ENCODE data around the gene GLIS1.

The GLIS1 gene

DNA sequence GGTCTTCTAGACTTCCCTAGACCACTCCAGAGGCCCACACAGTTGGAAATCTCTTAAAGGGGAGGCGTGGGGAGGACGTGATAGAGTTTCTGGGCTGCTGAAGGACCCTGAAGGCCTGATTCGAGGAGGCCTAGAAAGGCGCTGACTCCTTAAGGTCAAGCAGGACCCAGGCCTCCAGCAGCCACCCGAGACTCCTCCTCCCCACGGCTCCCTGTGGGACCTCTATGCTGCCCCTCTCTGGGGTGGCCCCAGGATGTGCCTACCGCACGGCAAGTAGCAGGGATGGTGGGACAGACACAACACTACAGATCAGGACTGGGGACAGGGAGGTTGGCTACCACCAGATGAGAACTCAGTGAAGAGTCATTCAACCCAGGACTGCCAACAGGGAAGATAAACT is 77.5 kb downstream of the GLIS1 start:
- TF ChIP-seq, protein P1, sequence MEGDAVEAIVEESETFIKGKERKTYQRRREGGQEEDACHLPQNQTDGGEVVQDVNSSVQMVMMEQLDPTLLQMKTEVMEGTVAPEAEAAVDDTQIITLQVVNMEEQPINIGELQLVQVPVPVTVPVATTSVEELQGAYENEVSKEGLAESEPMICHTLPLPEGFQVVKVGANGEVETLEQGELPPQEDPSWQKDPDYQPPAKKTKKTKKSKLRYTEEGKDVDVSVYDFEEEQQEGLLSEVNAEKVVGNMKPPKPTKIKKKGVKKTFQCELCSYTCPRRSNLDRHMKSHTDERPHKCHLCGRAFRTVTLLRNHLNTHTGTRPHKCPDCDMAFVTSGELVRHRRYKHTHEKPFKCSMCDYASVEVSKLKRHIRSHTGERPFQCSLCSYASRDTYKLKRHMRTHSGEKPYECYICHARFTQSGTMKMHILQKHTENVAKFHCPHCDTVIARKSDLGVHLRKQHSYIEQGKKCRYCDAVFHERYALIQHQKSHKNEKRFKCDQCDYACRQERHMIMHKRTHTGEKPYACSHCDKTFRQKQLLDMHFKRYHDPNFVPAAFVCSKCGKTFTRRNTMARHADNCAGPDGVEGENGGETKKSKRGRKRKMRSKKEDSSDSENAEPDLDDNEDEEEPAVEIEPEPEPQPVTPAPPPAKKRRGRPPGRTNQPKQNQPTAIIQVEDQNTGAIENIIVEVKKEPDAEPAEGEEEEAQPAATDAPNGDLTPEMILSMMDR (IDR thresholded peaks at IDR 0.05; ENCODE audit: borderline replicate concordance, extremely low read depth, low read length, poor library complexity, severe bottlenecking), result no peak
- no peak for TF ChIP-seq EZH2 (IDR thresholded peaks at IDR 0.05; ENCODE audit: borderline replicate concordance, low read depth, low read length, severe bottlenecking)
- H3K79me2 ChIP-seq (ENCODE audit: insufficient read depth, low read length), result no peaks in the 10 kb centered on the region
- H3K9ac ChIP-seq (ENCODE audit: low read depth, low read length), result no peak overlapping the region
- no peak for ATAC-seq (ENCODE audit: insufficient read depth, low read depth)
- no peaks in the 10 kb centered on the region for H3K9me3 ChIP-seq (ENCODE audit: insufficient read depth, low read length, severe bottlenecking)
- H3K36me3 ChIP-seq (ENCODE audit: insufficient read depth, low read length), result no peaks in the 10 kb centered on the region
- no peak overlapping the region for H3K27ac ChIP-seq (ENCODE audit: low read length)
- peaks cover 16% of the 10 kb centered on the region for H3K27me3 ChIP-seq (ENCODE audit: insufficient read depth, low read length, poor library complexity)
- no peaks in the 10 kb centered on the region; the same call in 1 of the 2 replicates for H4K20me1 ChIP-seq (ENCODE audit: insufficient read depth, low read length)
- no peak overlapping the region for H3K4me2 ChIP-seq (ENCODE audit: insufficient read depth, low read length)
- no peak overlapping the region for H2AFZ ChIP-seq (ENCODE audit: low read depth, low read length)
- DNase-seq, result no peak
- H3K4me3 ChIP-seq (ENCODE audit: low read depth in 1 of 2, low read length in 2 of 2), result no peak overlapping the region
- H3K4me1 ChIP-seq (ENCODE audit: insufficient read depth, low read length), result no peaks in the 10 kb centered on the region

DNA sequence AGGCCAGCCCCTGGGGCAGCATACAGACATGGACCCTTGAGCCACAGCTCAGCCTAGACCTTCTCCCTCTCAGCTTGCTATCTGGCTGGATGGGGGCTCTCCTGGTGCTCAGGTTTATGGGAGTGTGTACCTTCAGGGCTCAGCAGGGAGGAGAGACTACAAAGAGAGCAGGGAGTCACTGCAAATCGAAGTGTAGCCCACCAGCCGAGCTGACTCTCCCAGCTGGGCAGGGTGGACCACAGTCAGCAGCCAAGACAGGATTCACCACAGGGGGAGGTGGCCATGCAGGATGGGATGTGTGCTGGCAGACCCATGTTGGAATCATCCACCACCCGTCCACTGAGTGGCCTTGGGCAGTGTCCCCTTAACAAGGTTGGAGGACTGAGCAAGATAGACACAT is 78.3 kb downstream of the GLIS1 start:
- Histone ChIP-seq H3K79me2 (ENCODE audit: insufficient read depth, low read length) (no peaks in the 10 kb centered on the region), H3K9ac (ENCODE audit: low read depth, low read length) (no peak overlapping the region), H3K4me3 (ENCODE audit: low read depth in 1 of 2, low read length in 2 of 2) (no peak overlapping the region), H3K4me1 (ENCODE audit: insufficient read depth, low read length) (no peaks in the 10 kb centered on the region), H2AFZ (ENCODE audit: low read depth, low read length) (no peak overlapping the region), H3K36me3 (ENCODE audit: insufficient read depth, low read length) (no peaks in the 10 kb centered on the region), H3K9me3 (ENCODE audit: insufficient read depth, low read length, severe bottlenecking) (no peaks in the 10 kb centered on the region), H3K27ac (ENCODE audit: low read length) (no peak overlapping the region), H3K4me2 (ENCODE audit: insufficient read depth, low read length) (no peak overlapping the region), H3K27me3 (ENCODE audit: insufficient read depth, low read length, poor library complexity) (peaks cover 24% of the 10 kb centered on the region), H4K20me1 (ENCODE audit: insufficient read depth, low read length) (no peaks in the 10 kb centered on the region; the same call in 1 of the 2 replicates)
- TF ChIP-seq, protein P1 (IDR thresholded peaks at IDR 0.05; ENCODE audit: borderline replicate concordance, extremely low read depth, low read length, poor library complexity, severe bottlenecking), result no peak
- TF ChIP-seq EZH2 (IDR thresholded peaks at IDR 0.05; ENCODE audit: borderline replicate concordance, low read depth, low read length, severe bottlenecking), result no peak
- no peak for ATAC-seq (ENCODE audit: insufficient read depth, low read depth)
- no peak for DNase-seq

DNA sequence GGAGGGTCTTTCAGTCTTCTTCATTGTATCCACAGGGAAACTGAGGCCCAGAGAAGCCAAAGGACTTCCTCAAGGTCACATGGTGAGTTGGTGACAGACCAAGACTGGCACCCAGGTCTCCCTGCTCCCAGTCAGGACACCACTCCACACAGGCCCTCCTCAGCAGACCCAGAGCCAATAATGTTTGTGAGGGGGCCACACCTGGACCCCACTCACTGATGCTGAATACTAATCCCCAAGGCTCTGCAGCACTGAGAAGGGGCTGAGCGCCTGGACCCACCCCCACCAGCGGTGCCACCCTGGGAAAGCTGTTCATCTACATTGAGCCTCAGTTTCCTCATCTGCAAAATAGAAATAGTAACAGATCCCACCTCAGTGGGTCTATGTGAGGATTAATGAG is 79.5 kb downstream of the GLIS1 start:
- ATAC-seq (ENCODE audit: insufficient read depth, low read depth), result no peak
- Histone ChIP-seq H3K4me3 (ENCODE audit: low read depth in 1 of 2, low read length in 2 of 2) (no peak overlapping the region), H3K79me2 (ENCODE audit: insufficient read depth, low read length) (no peaks in the 10 kb centered on the region), H3K36me3 (ENCODE audit: insufficient read depth, low read length) (no peaks in the 10 kb centered on the region), H3K27ac (ENCODE audit: low read length) (no peak overlapping the region), H3K9me3 (ENCODE audit: insufficient read depth, low read length, severe bottlenecking) (no peaks in the 10 kb centered on the region), H3K4me2 (ENCODE audit: insufficient read depth, low read length) (no peak overlapping the region), H2AFZ (ENCODE audit: low read depth, low read length) (no peak overlapping the region), H3K9ac (ENCODE audit: low read depth, low read length) (no peak overlapping the region), H3K4me1 (ENCODE audit: insufficient read depth, low read length) (no peaks in the 10 kb centered on the region), H4K20me1 (ENCODE audit: insufficient read depth, low read length) (no peaks in the 10 kb centered on the region; the same call in 1 of the 2 replicates), H3K27me3 (ENCODE audit: insufficient read depth, low read length, poor library complexity) (peaks cover 26% of the 10 kb centered on the region)
- DNase-seq, result no peak
- TF ChIP-seq, protein P1 (IDR thresholded peaks at IDR 0.05; ENCODE audit: borderline replicate concordance, extremely low read depth, low read length, poor library complexity, severe bottlenecking), result no peak
- TF ChIP-seq EZH2 (IDR thresholded peaks at IDR 0.05; ENCODE audit: borderline replicate concordance, low read depth, low read length, severe bottlenecking), result no peak

Measured in DND-41 (cell line).